ENCODE data around the gene WDR91.

DNA sequence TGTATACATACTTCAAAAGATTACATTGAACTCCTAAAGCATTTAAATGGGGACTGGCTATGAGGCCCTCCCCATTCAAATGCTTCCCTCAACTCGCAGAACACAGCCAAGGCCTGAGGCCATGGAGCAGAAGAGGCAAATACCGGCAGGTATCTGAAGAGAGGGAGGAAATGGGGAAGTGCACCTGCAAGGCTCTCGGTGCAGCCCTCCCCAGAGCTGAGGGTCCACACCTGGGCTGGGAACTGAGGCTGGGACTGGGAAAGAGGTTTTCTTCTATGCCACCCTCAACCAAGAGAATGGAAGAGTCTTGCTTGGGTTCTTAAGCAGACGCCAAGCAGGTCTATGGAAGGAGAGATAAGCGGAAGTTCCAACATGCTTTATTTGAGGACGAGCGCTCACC, 27.8 kb downstream of the WDR91 start:
- TF ChIP-seq POLR2AphosphoS5 (IDR thresholded peaks at IDR 0.05) (no peak), POLR2A (IDR thresholded peaks at IDR 0.05) (no peak)

Data from gastroesophageal sphincter (tissue), 2 donors.